Liver (tissue), 9 donors: Measurements from ENCODE around the gene SEMA3C. TPM values are rescaled to one million over a fixed set of nuclear protein-coding genes. Genes with fewer than 3 reads are reported as not detected.

Source experiments
- DNase-seq: peaks from one replicate; pipeline ENCODE4 v3.0.0-alpha.2; 2017; ENCODE audit warnings: low spot score
- H3K27ac ChIP-seq, 2 donors: one replicate each; pipeline ENCODE4 v1.7.0; 2013; ENCODE audit warnings: inconsistent platforms in 2 of 2, low read length in 2 of 2, control low read depth in 1 of 2, low read depth in 1 of 2, mild to moderate bottlenecking in 1 of 2
- H3K27me3 ChIP-seq, 4 donors: one replicate each; pipeline versions ENCODE4 v1.6.1 to v1.7.0; 2013; ENCODE audit warnings: low read length in 3 of 4, inconsistent platforms in 1 of 4, mild to moderate bottlenecking in 1 of 4, moderate library complexity in 1 of 4; ENCODE audit not compliant: control insufficient read depth in 4 of 4, insufficient read depth in 4 of 4
- H3K36me3 ChIP-seq, 4 donors: one replicate each; pipeline versions ENCODE4 v1.6.1 to v1.7.0; 2013; ENCODE audit warnings: low read length in 3 of 4, mild to moderate bottlenecking in 3 of 4, low read depth in 1 of 4, moderate library complexity in 1 of 4; ENCODE audit not compliant: control insufficient read depth in 4 of 4, insufficient read depth in 3 of 4
- H3K4me1 ChIP-seq, 4 donors: one replicate each; pipeline versions ENCODE4 v1.6.1 to v1.7.0; 2013; ENCODE audit warnings: low read length in 3 of 4, mild to moderate bottlenecking in 3 of 4, moderate library complexity in 1 of 4; ENCODE audit not compliant: control insufficient read depth in 4 of 4, insufficient read depth in 4 of 4
- H3K4me3 ChIP-seq, 3 donors: one replicate each; pipeline versions ENCODE4 v1.6.1 to v1.7.0; 2013; ENCODE audit warnings: low read length in 3 of 3, control low read depth in 1 of 3, low read depth in 1 of 3, mild to moderate bottlenecking in 1 of 3
- H3K9ac ChIP-seq, 2 donors: one replicate each; pipeline ENCODE4 v1.7.0; 2013; ENCODE audit warnings: low read length in 2 of 2, mild to moderate bottlenecking in 2 of 2, moderate library complexity in 2 of 2, control low read depth in 1 of 2, low read depth in 1 of 2
- H3K9me3 ChIP-seq, 4 donors: one replicate each; pipeline versions ENCODE4 v1.6.1 to v1.7.0; 2013; ENCODE audit warnings: low read length in 3 of 4; ENCODE audit not compliant: control insufficient read depth in 4 of 4
- ATF3 ChIP-seq: IDR thresholded peaks from 2 replicates; pipeline ENCODE4 v1.6.1; 2016; ENCODE audit warnings: antibody characterized with exemption
- CTCF ChIP-seq: fragments of 150-350 bp; IDR thresholded peaks from 2 replicates; pipeline ENCODE4 v1.5.1; 2017; ENCODE audit warnings: improper control_type of control experiment, low read depth, low read length; ENCODE audit not compliant: missing input control
- EGR1 ChIP-seq, 2 donors: IDR thresholded peaks; 2 replicates each; pipeline ENCODE4 v1.6.1; 2016 to 2018; ENCODE audit warnings: antibody characterized with exemption in 2 of 2, low read depth in 2 of 2
- FOXA2 ChIP-seq: IDR thresholded peaks from 2 replicates; pipeline ENCODE4 v1.6.1; 2016; ENCODE audit warnings: antibody characterized with exemption
- GABPA ChIP-seq, 2 donors: IDR thresholded peaks in 1 of 2; conservative IDR thresholded peaks in 1 of 2; 2 replicates each; pipeline ENCODE4 v1.6.1; 2016; ENCODE audit warnings: antibody characterized with exemption in 2 of 2, mild to moderate bottlenecking in 1 of 2, moderate library complexity in 1 of 2
- HNF4A ChIP-seq, 2 donors: conservative IDR thresholded peaks; 2 replicates each; pipeline ENCODE4 v1.6.1; 2016; ENCODE audit warnings: antibody characterized with exemption in 2 of 2, mild to moderate bottlenecking in 2 of 2
- HNF4G ChIP-seq: IDR thresholded peaks from 2 replicates; pipeline ENCODE4 v1.6.1; 2016; ENCODE audit warnings: antibody characterized with exemption
- JUND ChIP-seq, 2 donors: IDR thresholded peaks; 2 replicates each; pipeline ENCODE4 v1.6.1; 2016; ENCODE audit warnings: antibody characterized with exemption in 2 of 2
- MAX ChIP-seq: IDR thresholded peaks from 2 replicates; pipeline ENCODE4 v1.6.1; 2016; ENCODE audit warnings: antibody characterized with exemption
- NR2F2 ChIP-seq: IDR thresholded peaks from 2 replicates; pipeline ENCODE4 v1.6.1; 2016; ENCODE audit warnings: antibody characterized with exemption
- RAD21 ChIP-seq, 2 donors: IDR thresholded peaks; 2 replicates each; pipeline ENCODE4 v1.6.1; 2016; ENCODE audit warnings: antibody characterized with exemption in 2 of 2, mild to moderate bottlenecking in 2 of 2
- REST ChIP-seq: IDR thresholded peaks from 2 replicates; pipeline ENCODE4 v1.6.1; 2016; ENCODE audit warnings: antibody characterized with exemption, mild to moderate bottlenecking
- RXRA ChIP-seq, 2 donors: IDR thresholded peaks; 2 replicates each; pipeline ENCODE4 v1.6.1; 2017 to 2018; ENCODE audit warnings: antibody characterized with exemption in 2 of 2, mild to moderate bottlenecking in 1 of 2
- SP1 ChIP-seq: IDR thresholded peaks from 2 replicates; pipeline ENCODE4 v1.6.1; 2018; ENCODE audit warnings: antibody characterized with exemption, mild to moderate bottlenecking
- TAF1 ChIP-seq: conservative IDR thresholded peaks from 2 replicates; pipeline ENCODE4 v1.6.1; 2016; ENCODE audit warnings: antibody characterized with exemption, mild to moderate bottlenecking
- ZBTB33 ChIP-seq: IDR thresholded peaks from 2 replicates; pipeline ENCODE4 v1.6.1; 2016; ENCODE audit warnings: antibody characterized with exemption
- whole genome bisulfite sequencing: extraction: QIAGEN DNeasy Blood & Tissue Kit; methylation state at CpG from one replicate; pipeline ENCODE4 v1.1.7; 2013; 5-methylcytosine and 5-hydroxymethylcytosine counted together
- polyA plus RNA-seq, 2 donors: library from polyadenylated mRNA; stranded (reverse) in 1 of 2; unstranded in 1 of 2; fragments of 200-250 nt in 1 of 2; fragments of >200 nt in 1 of 2; fragmentation: Nextera tagmentation in 1 of 2; extraction: Ambion mirVana in 1 of 2; gene quantifications; one replicate each; pipeline versions ENCODE4 v1.2.1 to v1.2.3, GENCODE V29; 2013 to 2015
- total RNA-seq, 2 donors: library from RNA; depleted of rRNA; stranded (reverse); fragments of >200 nt; gene quantifications; one replicate each; pipeline ENCODE4 v1.2.3, GENCODE V29; 2014
- donor health status: healthy.
- donor health status: healthy.
- donor health status: healthy.
- donor health status: healthy.
- donor health status: healthy.

The SEMA3C gene
- total and polyA plus RNA-seq, 4 donors = 0.20 to 1.8 (median 0.64) TPM

GRCh38 chr7:80816806-80817205 is 102.0 kb downstream of the SEMA3C start:
- DNase-seq = no peak
- H3K9me3 ChIP-seq = no peaks in the 10 kb centered on the region
- TF ChIP-seq ZBTB33 = no peak
- TF ChIP-seq NR2F2 = no peak
- TF ChIP-seq FOXA2 = no peak
- TF ChIP-seq ATF3 = no peak
- no peak for TF ChIP-seq REST
- no peak for TF ChIP-seq RXRA (IDR thresholded peaks at IDR 0.05)
- TF ChIP-seq SP1 = no peak
- TF ChIP-seq GABPA (IDR thresholded peaks at IDR 0.05 in 1 of 2, conservative IDR thresholded peaks at IDR 0.05 in 1 of 2) = no peak
- TF ChIP-seq HNF4A (conservative IDR thresholded peaks at IDR 0.05) = no peak
- no peak for TF ChIP-seq EGR1 (IDR thresholded peaks at IDR 0.05; ENCODE audit: low read depth in 2 of 2)
- no peak for TF ChIP-seq MAX
- TF ChIP-seq JUND (IDR thresholded peaks at IDR 0.05) = no peak
- TF ChIP-seq HNF4G = no peak
- WGBS = 50% methylated on average over 2 of the region's 2 CpGs
- no peak overlapping the region for H3K4me3 ChIP-seq
- H3K9ac ChIP-seq = no peak overlapping the region
- no peaks in the 10 kb centered on the region for H3K27me3 ChIP-seq
- no peaks in the 10 kb centered on the region for H3K4me1 ChIP-seq
- no peaks in the 10 kb centered on the region for H3K36me3 ChIP-seq
- no peak overlapping the region for H3K27ac ChIP-seq

- TF ChIP-seq EGR1 (IDR thresholded peaks at IDR 0.05; ENCODE audit: low read depth in 2 of 2) (no peak), TAF1 (no peak), NR2F2 (no peak), RAD21 (IDR thresholded peaks at IDR 0.05) (no peak), FOXA2 (no peak), RXRA (IDR thresholded peaks at IDR 0.05) (no peak), CTCF (no peak), HNF4G (no peak), ATF3 (no peak), HNF4A (conservative IDR thresholded peaks at IDR 0.05) (no peak)
- no peaks in the 10 kb centered on the region for H3K36me3 ChIP-seq
- no peaks in the 10 kb centered on the region for H3K27me3 ChIP-seq
- H3K9me3 ChIP-seq = no peaks in the 10 kb centered on the region
- H3K27ac ChIP-seq = no peak overlapping the region
- H3K4me3 ChIP-seq = no peak overlapping the region
- H3K4me1 ChIP-seq = no peaks in the 10 kb centered on the region
- WGBS = 77% methylated on average over 1 of the region's 1 CpG
- no peak for DNase-seq
- H3K9ac ChIP-seq = no peak overlapping the region
These were observed 103.1 kb downstream of the SEMA3C start for GRCh38 chr7:80815733-80816132.
